ENCODE measurements around the gene NSMF. TPM values are rescaled to one million over a fixed set of nuclear protein-coding genes. Genes with fewer than 3 reads are reported as not detected.

Gene NSMF
- total and polyA plus RNA-seq, 2 of the 4 experiments (the other 2 are of a cell fraction): 7.7 to 40.9 TPM

GRCh38 chr9:137449931-137450538 lies 9.1 kb downstream of the NSMF start:
- Histone ChIP-seq H4K91ac (ENCODE audit: insufficient read depth, low read depth, low read length) (no peak overlapping the region), H3K4me3 (ENCODE audit: insufficient read depth, low read depth, low read length) (no peak overlapping the region), H3K23ac (ENCODE audit: low read depth, low read length) (no peak overlapping the region), H3K79me1 (ENCODE audit: low read depth in 1 of 2, low read length in 2 of 2) (peaks cover 3 to 9% of the 10 kb centered on the region in 2 experiments; a peak in 2 of 4 replicates), H2BK5ac (ENCODE audit: low read depth, low read length, poor library complexity, severe bottlenecking) (no peak overlapping the region), H3K56ac (ENCODE audit: extremely low read depth, insufficient read depth, low read length) (no peak overlapping the region), H2AK9ac (replicated peaks; ENCODE audit: low read depth, low read length, poor library complexity) (no peak overlapping the region), H2AK5ac (ENCODE audit: low read depth, low read length) (no peak overlapping the region), H2AFZ (replicated peaks; ENCODE audit: low read length, poor library complexity) (no peak overlapping the region), H3K4me1 (ENCODE audit: control insufficient read depth, insufficient read depth, low read length) (peaks cover 8% of the 10 kb centered on the region), H3K9ac (ENCODE audit: low read depth, low read length) (no peak overlapping the region), H3K4ac (ENCODE audit: low read depth, low read length) (no peak overlapping the region), H3K18ac (ENCODE audit: low read depth, low read length) (no peak overlapping the region), H4K8ac (ENCODE audit: low read depth in 2 of 2, low read length in 2 of 2) (no peak overlapping the region), H3K14ac (replicated peaks; ENCODE audit: low read depth, low read length) (no peak overlapping the region), H4K5ac (ENCODE audit: low read depth, low read length) (no peak overlapping the region), H3K4me2 (ENCODE audit: low read depth, low read length) (no peak overlapping the region), H3K9me3 (ENCODE audit: control insufficient read depth, insufficient read depth, low read length) (no peaks in the 10 kb centered on the region), H3K27ac (ENCODE audit: insufficient read depth, low read length) (no peak overlapping the region), H3K27me3 (ENCODE audit: control insufficient read depth, insufficient read depth, low read length) (no peaks in the 10 kb centered on the region), H2BK20ac (ENCODE audit: low read depth, low read length) (no peak overlapping the region), H3K36me3 (ENCODE audit: control insufficient read depth, insufficient read depth, low read length) (peaks cover 32% of the 10 kb centered on the region), H2BK15ac (ENCODE audit: low read depth, low read length) (no peak overlapping the region), H4K20me1 (ENCODE audit: insufficient read depth, low read length) (peaks cover 9% of the 10 kb centered on the region; the same call in 1 of the 2 replicates), H3K9me1 (ENCODE audit: insufficient read depth, low read length) (no peaks in the 10 kb centered on the region), H2BK120ac (ENCODE audit: low read depth, low read length) (no peak overlapping the region)
- CTCF ChIA-PET: no interaction called here
- POLR2A ChIA-PET (ENCODE audit: unreplicated experiment): no interaction called here
- TF ChIP-seq POLR2A (IDR thresholded peaks at IDR 0.05; ENCODE audit: low read depth, low read length) (no peak), RAD21 (IDR thresholded peaks at IDR 0.05; ENCODE audit: low read length) (no peak), RCOR1 (IDR thresholded peaks at IDR 0.05; ENCODE audit: insufficient replicate concordance, low read length) (no peak), CEBPB (IDR thresholded peaks at IDR 0.05; ENCODE audit: low read depth, low read length) (no peak)
- WGBS, 2 experiments (ENCODE audit: extremely low coverage in 2 of 2, insufficient read length in 1 of 2): no CpG with 5 or more reads among the region's 18 CpGs
- ATAC-seq (ENCODE audit: low read depth) (no peak), DNase-seq (no peak)
- dilution Hi-C loops (cut with HindIII; ENCODE audit: low sequenced_read_pairs, unreplicated experiment): no loop called here
- no TSS peak for BruUV-seq (replicated peaks)
- intact Hi-C loops (cut with micrococcal nuclease): no loop called here
- in situ Hi-C loops (cut with MboI; ENCODE audit: low sequenced_read_pairs): no loop called here

Data from IMR-90 (cell line).